T-cell (primary cell): ENCODE measurements around the gene MRPL4. TPM values are rescaled to one million over a fixed set of nuclear protein-coding genes. Genes with fewer than 3 reads are reported as not detected.
"Not testable (repeated sequence)": the region's sequence is repeated elsewhere in the genome, so short reads cannot be mapped to it uniquely, and the experiment has no call there.

Experiments used
- ATAC-seq, 4 experiments: fragments of 200-7000 bp in 3 of 4; fragments of 150-1000 bp in 1 of 4; cut with Tn5 transposase; replicated peaks in 1 of 4; 1 replicate in 3 of 4; 2 replicates in 1 of 4; pipeline ENCODE4 v1.10.0; 2021; ENCODE audit warnings: moderate library complexity in 3 of 4, mild to moderate bottlenecking in 2 of 4, moderate number of reproducible peaks in 1 of 4
- CTCF ChIA-PET, 2 donors: fragments of 300-600 bp; sonication (Branson Sonifier 250); formaldehyde crosslinking; loops; one replicate each; lab custom pipeline; 2022; ENCODE audit warnings: antibody characterized with exemption in 2 of 2; lab: Charles Lee
- POLR2A ChIA-PET, 2 donors: fragments of 300-600 bp; sonication (Branson Sonifier 250); formaldehyde crosslinking; loops; one replicate each; lab custom pipeline; 2022; ENCODE audit warnings: antibody characterized with exemption in 2 of 2; lab: Charles Lee
- DNase-seq, 35 experiments: peaks; one replicate each; pipeline versions ENCODE4 v3.0.0 to v3.0.0-alpha.2; 2013 to 2023
- H3K27ac ChIP-seq: one replicate; pipeline ENCODE4 v1.5.1; 2013; ENCODE audit warnings: low read length
- H3K27me3 ChIP-seq, 2 experiments: replicated peaks in 1 of 2; 1 replicate in 1 of 2; 2 replicates in 1 of 2; pipeline versions ENCODE4 v1.6.1 to v1.7.0; 2013; ENCODE audit warnings: low read length in 1 of 2, mixed read lengths in 1 of 2; ENCODE audit not compliant: control insufficient read depth in 2 of 2, insufficient read depth in 2 of 2; ENCODE audit errors: extremely low read depth in 1 of 2
- H3K36me3 ChIP-seq, 2 donors: 1 replicate in 1 of 2; 2 replicates in 1 of 2; pipeline versions ENCODE4 v1.6.1 to v1.7.0; 2013; ENCODE audit warnings: low read length in 1 of 2; ENCODE audit not compliant: control insufficient read depth in 2 of 2, insufficient read depth in 1 of 2; ENCODE audit errors: extremely low read depth in 1 of 2
- H3K4me1 ChIP-seq, 2 experiments: 1 replicate in 1 of 2; 2 replicates in 1 of 2; pipeline versions ENCODE4 v1.6.1 to v1.7.0; 2013; ENCODE audit warnings: low read length in 2 of 2, mixed read lengths in 1 of 2; ENCODE audit not compliant: insufficient read depth in 2 of 2, control insufficient read depth in 1 of 2; ENCODE audit errors: extremely low read depth in 1 of 2
- H3K4me3 ChIP-seq, 2 donors: 1 replicate in 1 of 2; 2 replicates in 1 of 2; pipeline versions ENCODE4 v1.5.1 to v1.7.0; 2013; ENCODE audit warnings: mild to moderate bottlenecking in 2 of 2, low read length in 1 of 2, moderate library complexity in 1 of 2; ENCODE audit not compliant: control insufficient read depth in 1 of 2; ENCODE audit errors: extremely low read depth in 1 of 2
- H3K9me3 ChIP-seq: 2 replicates; pipeline ENCODE4 v1.7.0; 2013
- H3K27ac Mint-ChIP-seq, 2 donors: one replicate each; pipeline ENCODE4 v1.8.0; 2020 to 2021; ENCODE audit warnings: mild to moderate bottlenecking in 2 of 2, mixed read lengths in 2 of 2
- H3K27me3 Mint-ChIP-seq, 2 donors: one replicate each; pipeline ENCODE4 v1.8.0; 2021 to 2022; ENCODE audit warnings: mixed read lengths in 2 of 2
- H3K36me3 Mint-ChIP-seq: one replicate; pipeline ENCODE4 v1.8.0; 2021; ENCODE audit warnings: mixed read lengths
- H3K4me1 Mint-ChIP-seq, 3 donors: one replicate each; pipeline ENCODE4 v1.8.0; 2020 to 2022; ENCODE audit warnings: mixed read lengths in 3 of 3, mild to moderate bottlenecking in 1 of 3
- H3K4me3 Mint-ChIP-seq, 3 donors: one replicate each; pipeline ENCODE4 v1.8.0; 2020 to 2022; ENCODE audit warnings: mild to moderate bottlenecking in 3 of 3, mixed read lengths in 3 of 3, moderate library complexity in 3 of 3
- H3K9me3 Mint-ChIP-seq, 3 donors: one replicate each; pipeline ENCODE4 v1.8.0; 2020 to 2022; ENCODE audit warnings: mixed read lengths in 3 of 3
- WGBS: methylation state at CpG from one replicate; pipeline ENCODE4 v1.1.5; 2013; ENCODE audit warnings: missing lambda C conversion rate; ENCODE audit not compliant: insufficient coverage; 5-methylcytosine and 5-hydroxymethylcytosine counted together
- total RNA-seq, 35 experiments: library from RNA in 6 of 35; stranded (reverse) in 6 of 35; fragments of 120-200 nt in 1 of 35; gene quantifications; one replicate each; pipeline versions ENCODE4 v1.2.1 to v1.2.4 and lab custom pipeline; 2013 to 2026

The MRPL4 gene
- total RNA-seq, 5 donors from 2014 or later (not counting 1 experiment from before 2014, with no cell fraction given), result 32.9 to 56.6 (median 53.1) TPM

- CTCF ChIA-PET, result no interaction called here
- Histone ChIP-seq H3K36me3 (no peaks in the 10 kb centered on the region), H3K4me1 (peaks cover 12 to 65% of the 10 kb centered on the region in 2 experiments), H3K9me3 (no peaks in the 10 kb centered on the region), H3K4me3 (peak overlapping the region in 1 of 2 donors; percentile 95), H3K27ac (peak overlapping the region; percentile 90), H3K27me3 (no peaks in the 10 kb centered on the region)
- POLR2A ChIA-PET, result no interaction called here
- WGBS, result 80% methylated on average over 4 of the region's 8 CpGs
- H3K27ac Mint-ChIP-seq, result peak overlapping the region; percentile 67 to 78
- peak overlapping the region; percentile 73 to 89 (median 88) for H3K4me3 Mint-ChIP-seq
- no peaks in the 10 kb centered on the region for H3K36me3 Mint-ChIP-seq
- no peaks in the 10 kb centered on the region for H3K9me3 Mint-ChIP-seq
- DNase-seq (no peak), ATAC-seq (no peak)
- no peaks in the 10 kb centered on the region for H3K27me3 Mint-ChIP-seq
- peaks cover 29 to 36% (median 32%) of the 10 kb centered on the region in 3 donors for H3K4me1 Mint-ChIP-seq
Observed at GRCh38 chr19:10231612-10232228, 20.3 kb upstream of the MRPL4 start.

- H3K4me1 ChIP-seq, result peaks cover 12 to 56% of the 10 kb centered on the region in 2 experiments
- Mint-ChIP-seq H3K36me3 (no peaks in the 10 kb centered on the region), H3K9me3 (no peaks in the 10 kb centered on the region), H3K4me3 (no peak overlapping the region), H3K27ac (peak overlapping the region in 1 of 2 donors; percentile 34), H3K27me3 (no peaks in the 10 kb centered on the region), H3K4me1 (peaks cover 28 to 39% (median 30%) of the 10 kb centered on the region in 3 donors)
- H3K27me3 ChIP-seq, result no peaks in the 10 kb centered on the region
- ATAC-seq (no peak), DNase-seq (no peak)
- no CpG with 5 or more reads among the region's 4 CpGs for WGBS
- no peaks in the 10 kb centered on the region for H3K36me3 ChIP-seq
- ChIA-PET CTCF (interaction anchor here (0.6 to 0.7 kb wide), 2 partner anchors 46 to 63 kb away, joined by 5 to 9 read pairs; no protein-coding TSS in a partner anchor), POLR2A (interaction anchor here in 1 of 2 donors (0.6 kb wide), 1 partner anchor 132 kb away, joined by 10 read pairs; no protein-coding TSS in a partner anchor)
- H3K4me3 ChIP-seq, result no peak overlapping the region
- H3K9me3 ChIP-seq, result no peaks in the 10 kb centered on the region
- no peak overlapping the region for H3K27ac ChIP-seq
Observed at GRCh38 chr19:10233946-10234345, 18.1 kb upstream of the MRPL4 start.

GRCh38 chr19:10235003-10235402 lies 17.0 kb upstream of the MRPL4 start:
- no peak overlapping the region for H3K4me3 ChIP-seq
- Mint-ChIP-seq H3K27me3 (no peaks in the 10 kb centered on the region), H3K4me1 (peaks cover 20 to 32% (median 21%) of the 10 kb centered on the region in 3 donors), H3K9me3 (no peaks in the 10 kb centered on the region), H3K36me3 (no peaks in the 10 kb centered on the region), H3K27ac (peak overlapping the region; percentile 95 to 97), H3K4me3 (peak overlapping the region in 1 of 3 donors; percentile 88)
- no peak for ATAC-seq
- H3K9me3 ChIP-seq, result no peaks in the 10 kb centered on the region
- peak overlapping the region; percentile 93 for H3K27ac ChIP-seq
- H3K27me3 ChIP-seq, result no peaks in the 10 kb centered on the region
- POLR2A ChIA-PET, result interaction anchor here in 1 of 2 donors (0.7 kb wide), 1 partner anchor 212 kb away, joined by 3 read pairs; no protein-coding TSS in a partner anchor
- H3K4me1 ChIP-seq, result peaks cover 11 to 46% of the 10 kb centered on the region in 2 experiments
- DNase-seq, result no peak
- WGBS, result no CpG with 5 or more reads among the region's 4 CpGs
- CTCF ChIA-PET, result interaction anchor here in 1 of 2 donors (1.1 kb wide), 1 partner anchor 92 kb away, joined by 4 read pairs; no protein-coding TSS in a partner anchor
- no peaks in the 10 kb centered on the region for H3K36me3 ChIP-seq

- ATAC-seq, H3K27me3 ChIP-seq, H3K27me3 Mint-ChIP-seq, H3K36me3 ChIP-seq, DNase-seq, H3K9me3 Mint-ChIP-seq, H3K4me3 ChIP-seq, H3K36me3 Mint-ChIP-seq, H3K9me3 ChIP-seq, POLR2A ChIA-PET: not testable (repeated sequence)
- Mint-ChIP-seq H3K4me3 (peak overlapping the region in 1 of 3 donors; percentile 88), H3K4me1 (peaks cover 20 to 32% (median 21%) of the 10 kb centered on the region in 3 donors), H3K27ac (peak overlapping the region; percentile 95 to 97)
- CTCF ChIA-PET, result interaction anchor here in 1 of 2 donors (1.1 to 1.5 kb wide), 2 partner anchors 14 to 93 kb away, joined by 4 to 11 read pairs; no protein-coding TSS in a partner anchor
- WGBS, result no CpG with 5 or more reads among the region's 7 CpGs
- Histone ChIP-seq H3K27ac (peak overlapping the region; percentile 93), H3K4me1 (peaks cover 9 to 42% of the 10 kb centered on the region in 2 experiments)
Observed at GRCh38 chr19:10235409-10235808, 16.6 kb upstream of the MRPL4 start.

DNA sequence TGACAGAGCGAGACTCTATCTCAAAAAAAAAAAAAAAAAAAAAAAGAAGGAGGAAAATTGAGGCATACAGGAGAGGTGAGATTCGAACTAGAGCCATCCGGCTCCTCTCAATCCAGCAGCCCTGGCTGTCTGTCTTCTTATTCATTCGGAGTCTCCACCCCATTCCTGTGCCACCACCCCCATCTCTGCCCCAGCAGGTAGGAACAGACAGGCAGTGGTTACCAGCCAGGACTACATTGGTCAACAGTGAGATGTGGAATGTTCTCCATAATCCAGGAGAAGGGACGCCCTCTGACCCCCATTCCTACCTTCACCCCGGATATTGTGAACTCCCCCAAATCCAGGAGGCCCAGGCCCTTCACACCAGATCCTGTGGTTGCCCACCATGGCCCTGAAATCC lies 14.3 kb upstream of the MRPL4 start:
- H3K4me1 Mint-ChIP-seq, result peaks cover 13 to 30% (median 18%) of the 10 kb centered on the region in 3 donors
- H3K9me3 Mint-ChIP-seq, result no peaks in the 10 kb centered on the region
- Histone ChIP-seq H3K4me3 (no peak overlapping the region), H3K9me3 (no peaks in the 10 kb centered on the region), H3K27me3 (no peaks in the 10 kb centered on the region), H3K4me1 (peaks cover 9 to 30% of the 10 kb centered on the region in 2 experiments), H3K36me3 (no peaks in the 10 kb centered on the region), H3K27ac (no peak overlapping the region)
- H3K27me3 Mint-ChIP-seq, result no peaks in the 10 kb centered on the region
- WGBS, result 100% methylated on average over 2 of the region's 6 CpGs
- DNase-seq (no peak), ATAC-seq (no peak)
- H3K36me3 Mint-ChIP-seq, result no peaks in the 10 kb centered on the region
- ChIA-PET CTCF (interaction anchor here in 1 of 2 donors (0.7 kb wide), 1 partner anchor 12 kb away, joined by 7 read pairs; no protein-coding TSS in a partner anchor), POLR2A (interaction anchor here (0.7 kb wide), 2 partner anchors 21 to 1658 kb away, joined by 3 to 13 read pairs; no protein-coding TSS in a partner anchor)
- H3K27ac Mint-ChIP-seq, result peak overlapping the region in 1 of 2 donors; percentile 11
- H3K4me3 Mint-ChIP-seq, result no peak overlapping the region

DNA sequence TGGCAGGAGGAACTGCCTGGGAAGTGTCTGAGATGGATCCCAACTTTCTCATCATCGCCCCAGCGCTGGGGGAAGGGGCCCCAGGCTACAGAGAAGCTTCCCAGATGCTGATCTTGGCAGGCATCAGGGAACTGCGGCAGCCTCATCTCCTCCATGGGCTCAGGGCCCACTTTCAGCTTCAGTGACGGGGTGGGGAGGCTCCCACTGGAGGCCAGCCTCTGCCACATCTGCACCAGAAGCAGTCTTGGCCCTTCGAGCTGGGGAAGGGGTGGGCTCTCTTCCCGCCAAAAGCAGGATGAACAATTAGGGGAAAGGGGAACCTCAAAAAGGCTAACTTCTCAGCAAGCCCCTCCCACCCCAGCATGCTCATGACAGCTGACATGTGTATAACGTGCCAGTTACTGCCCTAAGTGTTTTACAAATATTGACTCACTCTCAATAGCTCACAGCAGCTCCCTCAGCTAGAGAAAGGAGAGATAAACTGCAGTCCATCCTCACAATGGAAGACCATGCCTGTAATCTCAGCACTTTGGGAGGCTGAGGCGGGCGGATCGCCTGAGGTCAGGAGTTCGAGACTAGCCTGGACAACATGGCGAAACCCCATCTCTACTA lies 13.7 kb upstream of the MRPL4 start:
- Mint-ChIP-seq H3K27ac (peak overlapping the region; percentile 11 to 39), H3K9me3 (no peaks in the 10 kb centered on the region), H3K4me1 (peaks cover 13 to 30% (median 18%) of the 10 kb centered on the region in 3 donors), H3K36me3 (no peaks in the 10 kb centered on the region), H3K27me3 (no peaks in the 10 kb centered on the region), H3K4me3 (no peak overlapping the region)
- ATAC-seq (no peak), DNase-seq (no peak)
- Histone ChIP-seq H3K4me3 (no peak overlapping the region), H3K27ac (no peak overlapping the region), H3K4me1 (peaks cover 9 to 30% of the 10 kb centered on the region in 2 experiments), H3K36me3 (no peaks in the 10 kb centered on the region), H3K27me3 (no peaks in the 10 kb centered on the region), H3K9me3 (no peaks in the 10 kb centered on the region)
- WGBS, result 80% methylated on average over 3 of the region's 12 CpGs
- CTCF ChIA-PET, result interaction anchor here (0.5 to 0.7 kb wide), 3 partner anchors 10 to 800 kb away, joined by 3 to 5 read pairs (median 3); no protein-coding TSS in a partner anchor
- POLR2A ChIA-PET, result no interaction called here
